Smooth muscle cell (in vitro differentiated cells): ENCODE data around the gene RPL37A. TPM values are rescaled to one million over a fixed set of nuclear protein-coding genes. Genes with fewer than 3 reads are reported as not detected.
"Not testable (repeated sequence)": the region's sequence is repeated elsewhere in the genome, so short reads cannot be mapped to it uniquely, and the experiment has no call there.

ENCODE experiments used
- DNase-seq: peaks from one replicate; lab custom pipeline; 2025; ENCODE audit not compliant: unreplicated experiment; lab: John Stamatoyannopoulos, UW
- H2AFZ ChIP-seq: fragments of 200-600 bp; sonication (generic); 2 replicates; pipeline ENCODE4 v1.6.0; 2016; ENCODE audit warnings: antibody characterized with exemption, low read depth, mild to moderate bottlenecking
- H3F3A ChIP-seq: fragments of 200-600 bp; sonication (generic); 2 replicates; pipeline ENCODE4 v1.6.0; 2017; ENCODE audit warnings: antibody characterized with exemption, low read depth
- H3K27ac ChIP-seq: fragments of 200-600 bp; sonication (generic); 2 replicates; pipeline ENCODE4 v1.5.1; 2016; ENCODE audit warnings: low read depth, mild to moderate bottlenecking
- H3K27me3 ChIP-seq: fragments of 200-600 bp; sonication (generic); 2 replicates; pipeline ENCODE4 v1.6.1; 2016; ENCODE audit warnings: low read depth, mild to moderate bottlenecking
- H3K36me3 ChIP-seq: fragments of 200-600 bp; sonication (generic); 2 replicates; pipeline ENCODE4 v1.5.1; 2016; ENCODE audit warnings: low read depth
- H3K4me1 ChIP-seq: fragments of 200-600 bp; sonication (generic); 2 replicates; pipeline ENCODE4 v1.5.1; 2016; ENCODE audit warnings: low read depth
- H3K4me2 ChIP-seq: fragments of 200-600 bp; sonication (generic); 2 replicates; pipeline ENCODE4 v1.6.0; 2016; ENCODE audit warnings: mild to moderate bottlenecking
- H3K4me3 ChIP-seq: fragments of 200-600 bp; sonication (generic); 2 replicates; pipeline ENCODE4 v1.5.1; 2016; ENCODE audit warnings: mild to moderate bottlenecking
- H3K79me2 ChIP-seq: fragments of 200-600 bp; sonication (generic); 2 replicates; pipeline ENCODE4 v1.6.0; 2016; ENCODE audit warnings: low read depth, mild to moderate bottlenecking
- H3K9ac ChIP-seq: fragments of 200-600 bp; sonication (generic); 2 replicates; pipeline ENCODE4 v1.6.0; 2016; ENCODE audit warnings: low read depth
- H3K9me3 ChIP-seq: fragments of 200-600 bp; sonication (generic); replicated peaks from 2 replicates; pipeline ENCODE4 v1.5.1; 2016; ENCODE audit warnings: low read depth
- H4K20me1 ChIP-seq: fragments of 200-600 bp; sonication (generic); 2 replicates; pipeline ENCODE4 v1.6.0; 2016; ENCODE audit warnings: low read depth
- CTCF ChIP-seq: fragments of 200-600 bp; sonication (generic); IDR thresholded peaks from 2 replicates; pipeline ENCODE4 v1.5.1; 2017; ENCODE audit warnings: borderline replicate concordance, mild to moderate bottlenecking, antibody characterized with exemption; ENCODE audit not compliant: insufficient read depth, poor library complexity, severe bottlenecking
- WGBS: methylation state at CpG from one replicate; pipeline ENCODE4 v1.1.7; 2016; ENCODE audit warnings: low lambda C conversion rate; 5-methylcytosine and 5-hydroxymethylcytosine counted together
- polyA plus RNA-seq: library from polyadenylated mRNA; unstranded; fragments of >200 nt; fragmentation: Nextera tagmentation; extraction: Ambion mirVana; gene quantifications from 2 replicates; pipeline ENCODE4 v1.2.1, GENCODE V29; 2016
- total RNA-seq: library from RNA; depleted of rRNA; stranded (reverse); fragments of >200 nt; gene quantifications from 2 replicates; pipeline ENCODE4 v1.2.3, GENCODE V29; 2014

Gene RPL37A
- total and polyA plus RNA-seq, 2 experiments from 2014 or later, result 1,221 to 1,842 TPM

GRCh38 chr2:216508229-216508628 lies 9.6 kb downstream of the RPL37A start:
- Histone ChIP-seq H3K4me1 (no peaks in the 10 kb centered on the region), H3K9ac (no peak overlapping the region), H3F3A (peaks cover 13% of the 10 kb centered on the region), H2AFZ (no peak overlapping the region), H3K4me3 (no peak overlapping the region), H3K36me3 (no peaks in the 10 kb centered on the region), H3K79me2 (no peaks in the 10 kb centered on the region), H4K20me1 (peaks cover 82% of the 10 kb centered on the region), H3K4me2 (no peak overlapping the region), H3K27ac (no peak overlapping the region), H3K27me3 (no peaks in the 10 kb centered on the region), H3K9me3 (no peaks in the 10 kb centered on the region)
- TF ChIP-seq CTCF, result no peak
- DNase-seq, result no peak
- WGBS, result 95% methylated on average over 1 of the region's 1 CpG

GRCh38 chr2:216516730-216517350 lies 18.2 kb downstream of the RPL37A start:
- WGBS, result 55% methylated on average over 2 of the region's 2 CpGs
- no peak overlapping the region for H2AFZ ChIP-seq
- no peaks in the 10 kb centered on the region for H3K9me3 ChIP-seq
- no peak overlapping the region for H3K9ac ChIP-seq
- H4K20me1 ChIP-seq, result peaks cover 31% of the 10 kb centered on the region
- no peak for DNase-seq
- H3K79me2 ChIP-seq, result no peaks in the 10 kb centered on the region
- H3F3A ChIP-seq, result no peaks in the 10 kb centered on the region
- H3K27ac ChIP-seq, result no peak overlapping the region
- TF ChIP-seq CTCF, result peak; percentile 71
- no peak overlapping the region for H3K4me3 ChIP-seq
- no peaks in the 10 kb centered on the region for H3K27me3 ChIP-seq
- no peaks in the 10 kb centered on the region for H3K36me3 ChIP-seq
- H3K4me1 ChIP-seq, result no peaks in the 10 kb centered on the region
- H3K4me2 ChIP-seq, result no peak overlapping the region

GRCh38 chr2:216517447-216518225 lies 19.0 kb downstream of the RPL37A start:
- no peak for DNase-seq
- Histone ChIP-seq H3F3A (no peaks in the 10 kb centered on the region), H3K27me3 (no peaks in the 10 kb centered on the region), H2AFZ (no peak overlapping the region), H3K27ac (no peak overlapping the region), H3K9me3 (no peaks in the 10 kb centered on the region), H3K4me3 (no peak overlapping the region), H3K36me3 (no peaks in the 10 kb centered on the region), H3K4me2 (no peak overlapping the region), H3K4me1 (no peaks in the 10 kb centered on the region), H3K9ac (no peak overlapping the region), H3K79me2 (no peaks in the 10 kb centered on the region), H4K20me1 (peaks cover 23% of the 10 kb centered on the region)
- WGBS, result 95% methylated on average over 4 of the region's 4 CpGs
- no peak for TF ChIP-seq CTCF

- H3K27ac ChIP-seq, H3K36me3 ChIP-seq, DNase-seq, H3K4me2 ChIP-seq, H2AFZ ChIP-seq, H3F3A ChIP-seq, H3K9ac ChIP-seq, H3K4me3 ChIP-seq, H3K27me3 ChIP-seq, H3K4me1 ChIP-seq, H3K9me3 ChIP-seq, H3K79me2 ChIP-seq: not testable (repeated sequence)
- peaks cover 14% of the 10 kb centered on the region for H4K20me1 ChIP-seq
- WGBS, result 82% methylated on average over 9 of the region's 9 CpGs
These were observed 20.0 kb downstream of the RPL37A start for GRCh38 chr2:216518566-216519119.
